Sigmoid colon (tissue), 4 donors: ENCODE results near the gene NRXN2.

ENCODE experiments used
- CTCF ChIP-seq, 4 experiments: fragments of 450-650 bp in 3 of 4; fragments of 200-600 bp in 1 of 4; IDR thresholded peaks; one replicate each; pipeline ENCODE4 v1.5.1; 2016 to 2019; ENCODE audit warnings: antibody characterized with exemption in 4 of 4, mild to moderate bottlenecking in 3 of 4, moderate library complexity in 2 of 4
- EP300 ChIP-seq, 4 donors: sonication (generic); formaldehyde crosslinking; IDR thresholded peaks; one replicate each; pipeline ENCODE4 v1.6.1; 2017; ENCODE audit warnings: antibody characterized with exemption in 4 of 4

DNA sequence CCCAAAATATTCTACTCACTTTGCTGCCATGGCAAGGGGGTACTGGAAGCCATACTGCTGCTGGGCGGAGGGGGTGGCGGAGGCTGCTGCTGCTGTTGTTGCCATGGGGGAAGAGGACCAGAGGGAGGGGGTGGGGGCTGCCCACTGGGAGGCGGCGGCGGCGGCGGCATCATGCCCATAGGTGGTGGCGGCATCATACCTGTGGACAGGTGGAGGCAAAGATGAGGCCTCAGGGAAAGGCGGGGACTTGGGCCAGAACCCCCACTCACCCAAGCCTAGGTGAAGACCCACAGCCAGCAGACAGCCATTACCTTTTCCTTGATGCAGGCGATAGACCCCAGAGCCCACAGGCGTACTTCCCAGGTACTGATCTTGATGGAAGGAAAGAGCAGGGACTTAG lies 43.9 kb upstream of the NRXN2 start:
- TF ChIP-seq CTCF (IDR thresholded peaks at IDR 0.05) (no peak), EP300 (IDR thresholded peaks at IDR 0.05) (no peak)
